Astrocyte of the spinal cord (primary cell): ENCODE results near the gene PRDM15.

Experiments used
- DNase-seq: peaks from one replicate; pipeline ENCODE4 v3.0.0; 2011; ENCODE audit warnings: low read depth, low spot score
- H3K4me3 ChIP-seq: 2 replicates; pipeline ENCODE4 v1.5.1; 2011; ENCODE audit warnings: low read depth, mild to moderate bottlenecking, low read length, moderate library complexity
- CTCF ChIP-seq: IDR thresholded peaks from 2 replicates; pipeline ENCODE4 v1.5.1; 2012; ENCODE audit warnings: low read depth, mild to moderate bottlenecking, low read length, inconsistent platforms
- in situ Hi-C: cut with HindIII; loops from 2 replicates; pipeline ENCODE4 v1.10.0; 2017; ENCODE audit warnings: low sequenced_read_pairs

Gene PRDM15

GRCh38 chr21:41897047-41897669 is 18.0 kb upstream of the PRDM15 start:
- in situ Hi-C loops = no loop called here
- H3K4me3 ChIP-seq = no peak overlapping the region
- TF ChIP-seq CTCF = no peak
- no peak for DNase-seq

GRCh38 chr21:41895643-41896493 is 16.7 kb upstream of the PRDM15 start:
- peak; percentile 41 for DNase-seq
- in situ Hi-C loops = no loop called here
- TF ChIP-seq CTCF = no peak
- H3K4me3 ChIP-seq = no peak overlapping the region

- DNase-seq = peak; percentile 80
- in situ Hi-C loops = no loop called here
- no peak for TF ChIP-seq CTCF
- H3K4me3 ChIP-seq = no peak overlapping the region
Observed at GRCh38 chr21:41894922-41895557, 15.9 kb upstream of the PRDM15 start.

GRCh38 chr21:41894511-41894910 is 15.4 kb upstream of the PRDM15 start:
- DNase-seq = no peak
- TF ChIP-seq CTCF = no peak
- in situ Hi-C loops = no loop called here
- H3K4me3 ChIP-seq = no peak overlapping the region

GRCh38 chr21:41892726-41893125 is 13.6 kb upstream of the PRDM15 start:
- no peak for TF ChIP-seq CTCF
- no peak for DNase-seq
- H3K4me3 ChIP-seq = no peak overlapping the region
- in situ Hi-C loops = no loop called here

GRCh38 chr21:41891132-41891531 is 12.0 kb upstream of the PRDM15 start:
- TF ChIP-seq CTCF = no peak

More at GRCh38 chr21:41891132-41891531, 12.0 kb upstream of the PRDM15 start:
- H3K4me3 ChIP-seq = no peak overlapping the region
- in situ Hi-C loops = no loop called here
- no peak for DNase-seq
